HCT116 (cell line): ENCODE data around the gene TEX29.

ENCODE experiments used
- CBX3 ChIP-seq: IDR thresholded peaks from 2 replicates; pipeline ENCODE4 v1.6.1; 2012; ENCODE audit warnings: low read depth
- CEBPB ChIP-seq: IDR thresholded peaks from 2 replicates; pipeline ENCODE4 v1.6.1; 2012; ENCODE audit warnings: low read depth
- EZH2 ChIP-seq: fragments of 200-600 bp; sonication (generic); IDR thresholded peaks from 2 replicates; pipeline ENCODE4 v1.6.1; 2017; ENCODE audit warnings: antibody characterized with exemption, mixed run types
- EZH2phosphoT487 ChIP-seq: fragments of 200-600 bp; IDR thresholded peaks from 2 replicates; pipeline ENCODE4 v1.6.1; 2018; ENCODE audit warnings: antibody characterized with exemption, borderline replicate concordance
- POLR2A ChIP-seq: IDR thresholded peaks from 2 replicates; pipeline ENCODE4 v1.7.0; 2011; ENCODE audit warnings: borderline replicate concordance; ENCODE audit not compliant: insufficient read depth, insufficient read length; ENCODE audit errors: extremely low read depth
- POLR2AphosphoS5 ChIP-seq: IDR thresholded peaks from 2 replicates; pipeline ENCODE4 v1.6.1; 2011; ENCODE audit warnings: mild to moderate bottlenecking, low read depth, low read length, moderate library complexity
- RAD21 ChIP-seq: IDR thresholded peaks from 2 replicates; pipeline ENCODE4 v1.6.1; 2012; ENCODE audit warnings: low read depth, mild to moderate bottlenecking
- SIN3A ChIP-seq: IDR thresholded peaks from 2 replicates; pipeline ENCODE4 v1.6.1; 2012; ENCODE audit warnings: low read depth
- TCF7L2 ChIP-seq: IDR thresholded peaks from 2 replicates; pipeline ENCODE4 v1.7.0; 2011; ENCODE audit warnings: borderline replicate concordance, inconsistent platforms; ENCODE audit not compliant: insufficient read depth, insufficient read length; ENCODE audit errors: extremely low read depth
- YY1 ChIP-seq: IDR thresholded peaks from 2 replicates; pipeline ENCODE4 v1.6.1; 2011; ENCODE audit warnings: low read length, low read depth, moderate library complexity, mild to moderate bottlenecking; ENCODE audit not compliant: insufficient replicate concordance; ENCODE audit errors: extremely low read depth
- TF ChIP-seq, protein P1 (sequence below), 3 experiments: fragments of 200-600 bp in 1 of 3; sonication (generic) in 1 of 3; IDR thresholded peaks in 2 of 3; conservative IDR thresholded peaks in 1 of 3; 2 replicates each; pipeline ENCODE4 v1.5.1; 2012 to 2017; ENCODE audit warnings: low read depth in 2 of 3, low read length in 2 of 3, antibody characterized with exemption in 1 of 3, borderline replicate concordance in 1 of 3, control low read depth in 1 of 3, mild to moderate bottlenecking in 1 of 3, mixed read lengths in 1 of 3, mixed run types in 1 of 3, moderate library complexity in 1 of 3; ENCODE audit not compliant: insufficient read depth in 1 of 3
- TF ChIP-seq, protein P2 (sequence below): IDR thresholded peaks from 2 replicates; pipeline ENCODE4 v1.6.1; 2012
- TF ChIP-seq, protein P3 (sequence below): IDR thresholded peaks from 2 replicates; pipeline ENCODE4 v1.6.1; 2011; ENCODE audit warnings: mild to moderate bottlenecking, low read length, moderate library complexity; ENCODE audit not compliant: insufficient replicate concordance; ENCODE audit errors: extremely low read depth

DNA sequence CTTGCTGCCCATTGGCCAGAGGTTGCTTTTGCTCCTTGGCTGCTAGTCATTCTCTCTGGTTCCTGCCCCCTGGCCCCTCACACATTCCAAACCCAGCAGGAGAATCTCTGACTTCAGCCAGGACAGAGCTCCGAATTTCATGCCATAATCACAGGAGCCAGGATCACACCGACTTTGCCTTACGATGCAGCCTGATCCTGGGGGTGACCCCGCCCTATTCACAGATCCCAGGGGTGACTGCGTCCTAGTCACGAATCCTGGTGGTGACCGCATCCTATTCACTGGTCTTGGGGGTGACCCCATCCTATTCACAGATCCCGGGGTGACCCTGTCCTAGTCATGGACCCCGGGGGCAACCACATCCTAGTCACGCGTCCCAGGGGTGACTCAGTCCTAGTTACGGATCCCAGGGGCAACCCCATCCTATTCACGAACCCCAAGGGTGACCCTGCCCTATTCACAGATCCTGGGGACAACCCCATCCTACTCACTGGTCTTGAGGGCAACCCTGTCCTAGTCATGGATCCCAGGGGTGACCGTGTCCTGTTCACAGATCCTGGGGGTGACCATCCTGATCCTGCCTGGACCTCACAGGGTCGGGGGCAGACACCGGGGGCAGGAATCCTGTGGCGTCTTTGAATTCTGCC is 7.4 kb upstream of the TEX29 start:
- TF ChIP-seq, protein P1, sequence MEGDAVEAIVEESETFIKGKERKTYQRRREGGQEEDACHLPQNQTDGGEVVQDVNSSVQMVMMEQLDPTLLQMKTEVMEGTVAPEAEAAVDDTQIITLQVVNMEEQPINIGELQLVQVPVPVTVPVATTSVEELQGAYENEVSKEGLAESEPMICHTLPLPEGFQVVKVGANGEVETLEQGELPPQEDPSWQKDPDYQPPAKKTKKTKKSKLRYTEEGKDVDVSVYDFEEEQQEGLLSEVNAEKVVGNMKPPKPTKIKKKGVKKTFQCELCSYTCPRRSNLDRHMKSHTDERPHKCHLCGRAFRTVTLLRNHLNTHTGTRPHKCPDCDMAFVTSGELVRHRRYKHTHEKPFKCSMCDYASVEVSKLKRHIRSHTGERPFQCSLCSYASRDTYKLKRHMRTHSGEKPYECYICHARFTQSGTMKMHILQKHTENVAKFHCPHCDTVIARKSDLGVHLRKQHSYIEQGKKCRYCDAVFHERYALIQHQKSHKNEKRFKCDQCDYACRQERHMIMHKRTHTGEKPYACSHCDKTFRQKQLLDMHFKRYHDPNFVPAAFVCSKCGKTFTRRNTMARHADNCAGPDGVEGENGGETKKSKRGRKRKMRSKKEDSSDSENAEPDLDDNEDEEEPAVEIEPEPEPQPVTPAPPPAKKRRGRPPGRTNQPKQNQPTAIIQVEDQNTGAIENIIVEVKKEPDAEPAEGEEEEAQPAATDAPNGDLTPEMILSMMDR (IDR thresholded peaks at IDR 0.05 in 2 of 3, conservative IDR thresholded peaks at IDR 0.05 in 1 of 3; ENCODE audit: borderline replicate concordance in 1 of 3, insufficient read depth in 1 of 3, low read depth in 2 of 3, low read length in 2 of 3): no peak
- TF ChIP-seq, protein P2, sequence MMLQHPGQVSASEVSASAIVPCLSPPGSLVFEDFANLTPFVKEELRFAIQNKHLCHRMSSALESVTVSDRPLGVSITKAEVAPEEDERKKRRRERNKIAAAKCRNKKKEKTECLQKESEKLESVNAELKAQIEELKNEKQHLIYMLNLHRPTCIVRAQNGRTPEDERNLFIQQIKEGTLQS: no peak
- TF ChIP-seq POLR2A: no peak
- no peak for TF ChIP-seq CEBPB
- TF ChIP-seq RAD21: no peak
- TF ChIP-seq, protein P3, sequence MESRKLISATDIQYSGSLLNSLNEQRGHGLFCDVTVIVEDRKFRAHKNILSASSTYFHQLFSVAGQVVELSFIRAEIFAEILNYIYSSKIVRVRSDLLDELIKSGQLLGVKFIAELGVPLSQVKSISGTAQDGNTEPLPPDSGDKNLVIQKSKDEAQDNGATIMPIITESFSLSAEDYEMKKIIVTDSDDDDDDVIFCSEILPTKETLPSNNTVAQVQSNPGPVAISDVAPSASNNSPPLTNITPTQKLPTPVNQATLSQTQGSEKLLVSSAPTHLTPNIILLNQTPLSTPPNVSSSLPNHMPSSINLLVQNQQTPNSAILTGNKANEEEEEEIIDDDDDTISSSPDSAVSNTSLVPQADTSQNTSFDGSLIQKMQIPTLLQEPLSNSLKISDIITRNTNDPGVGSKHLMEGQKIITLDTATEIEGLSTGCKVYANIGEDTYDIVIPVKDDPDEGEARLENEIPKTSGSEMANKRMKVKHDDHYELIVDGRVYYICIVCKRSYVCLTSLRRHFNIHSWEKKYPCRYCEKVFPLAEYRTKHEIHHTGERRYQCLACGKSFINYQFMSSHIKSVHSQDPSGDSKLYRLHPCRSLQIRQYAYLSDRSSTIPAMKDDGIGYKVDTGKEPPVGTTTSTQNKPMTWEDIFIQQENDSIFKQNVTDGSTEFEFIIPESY: no peak
- TF ChIP-seq YY1: no peak
- TF ChIP-seq TCF7L2: no peak
- no peak for TF ChIP-seq EZH2
- no peak for TF ChIP-seq EZH2phosphoT487
- no peak for TF ChIP-seq SIN3A
- TF ChIP-seq CBX3: no peak
- TF ChIP-seq POLR2AphosphoS5: no peak
